IPS-18a (cell line): ENCODE measurements around the gene SNX6.
"Not testable (repeated sequence)": the region's sequence is repeated elsewhere in the genome, so short reads cannot be mapped to it uniquely, and the experiment has no call there.

Experiments
- H3K27ac ChIP-seq: one replicate; pipeline ENCODE4 v1.5.1; 2013; ENCODE audit warnings: low read length
- H3K27me3 ChIP-seq: one replicate; pipeline ENCODE4 v1.6.1; 2013; ENCODE audit warnings: mild to moderate bottlenecking, low read length; ENCODE audit not compliant: control insufficient read depth, insufficient read depth
- H3K36me3 ChIP-seq: one replicate; pipeline ENCODE4 v1.6.1; 2013; ENCODE audit warnings: low read depth, low read length; ENCODE audit not compliant: control insufficient read depth
- H3K4me1 ChIP-seq: one replicate; pipeline ENCODE4 v1.6.1; 2013; ENCODE audit warnings: low read depth, low read length; ENCODE audit not compliant: control insufficient read depth
- H3K4me3 ChIP-seq: one replicate; pipeline ENCODE4 v1.5.1; 2013; ENCODE audit warnings: low read length
- H3K9ac ChIP-seq: one replicate; pipeline ENCODE4 v1.6.1; 2013; ENCODE audit warnings: mild to moderate bottlenecking, low read length, moderate library complexity
- H3K9me3 ChIP-seq: one replicate; pipeline ENCODE4 v1.6.1; 2013; ENCODE audit warnings: low read depth, low read length; ENCODE audit not compliant: control insufficient read depth

SNX6 gene

GRCh38 chr14:34538096-34538495 is 91.9 kb downstream of the SNX6 start:
- H3K9me3 ChIP-seq, H3K4me1 ChIP-seq, H3K27ac ChIP-seq, H3K27me3 ChIP-seq, H3K36me3 ChIP-seq, H3K9ac ChIP-seq: not testable (repeated sequence)
- peak overlapping the region; percentile 96 for H3K4me3 ChIP-seq

- Histone ChIP-seq H3K36me3 (peaks cover 10% of the 10 kb centered on the region), H3K4me3 (no peak overlapping the region), H3K9ac (no peak overlapping the region), H3K9me3 (no peaks in the 10 kb centered on the region), H3K27me3 (no peaks in the 10 kb centered on the region), H3K27ac (no peak overlapping the region), H3K4me1 (peaks cover 4% of the 10 kb centered on the region)
Observed at GRCh38 chr14:34537677-34538009, 92.3 kb downstream of the SNX6 start.

- no peak overlapping the region for H3K9ac ChIP-seq
- no peak overlapping the region for H3K4me3 ChIP-seq
Observed at GRCh38 chr14:34536951-34537676, 92.8 kb downstream of the SNX6 start.

GRCh38 chr14:34527591-34527990 is 102.4 kb downstream of the SNX6 start:
- Histone ChIP-seq H3K4me3 (no peak overlapping the region), H3K27ac (no peak overlapping the region), H3K9ac (no peak overlapping the region), H3K27me3 (no peaks in the 10 kb centered on the region), H3K4me1 (no peaks in the 10 kb centered on the region), H3K9me3 (no peaks in the 10 kb centered on the region), H3K36me3 (peaks cover 45% of the 10 kb centered on the region)

More at GRCh38 chr14:34536951-34537676, 92.8 kb downstream of the SNX6 start:
- H3K27ac ChIP-seq: no peak overlapping the region
- H3K4me1 ChIP-seq: peaks cover 4% of the 10 kb centered on the region
- H3K9me3 ChIP-seq: no peaks in the 10 kb centered on the region
- peaks cover 15% of the 10 kb centered on the region for H3K36me3 ChIP-seq
- H3K27me3 ChIP-seq: no peaks in the 10 kb centered on the region

- not testable (repeated sequence) for H3K4me1 ChIP-seq, H3K27me3 ChIP-seq, H3K9me3 ChIP-seq, H3K27ac ChIP-seq, H3K9ac ChIP-seq, H3K4me3 ChIP-seq
- H3K36me3 ChIP-seq: peaks cover 41% of the 10 kb centered on the region
Observed at GRCh38 chr14:34524216-34524615, 105.7 kb downstream of the SNX6 start.

GRCh38 chr14:34522496-34522895 is 107.5 kb downstream of the SNX6 start:
- Histone ChIP-seq H3K9me3 (no peaks in the 10 kb centered on the region), H3K4me3 (no peak overlapping the region), H3K27me3 (no peaks in the 10 kb centered on the region), H3K36me3 (peaks cover 39% of the 10 kb centered on the region), H3K4me1 (no peaks in the 10 kb centered on the region), H3K9ac (no peak overlapping the region), H3K27ac (no peak overlapping the region)

- peaks cover 36% of the 10 kb centered on the region for H3K36me3 ChIP-seq
- not testable (repeated sequence) for H3K27me3 ChIP-seq, H3K4me3 ChIP-seq, H3K27ac ChIP-seq, H3K9me3 ChIP-seq, H3K9ac ChIP-seq, H3K4me1 ChIP-seq
Observed at GRCh38 chr14:34521071-34521470, 108.9 kb downstream of the SNX6 start.

GRCh38 chr14:34520304-34520970 is 109.5 kb downstream of the SNX6 start:
- H3K4me3 ChIP-seq, H3K9ac ChIP-seq, H3K9me3 ChIP-seq, H3K27me3 ChIP-seq, H3K4me1 ChIP-seq, H3K27ac ChIP-seq: not testable (repeated sequence)
- peaks cover 36% of the 10 kb centered on the region for H3K36me3 ChIP-seq
